Chondrocyte (in vitro differentiated cells): Measurements from ENCODE around the gene COL25A1. TPM values are rescaled to one million over a fixed set of nuclear protein-coding genes. Genes with fewer than 3 reads are reported as not detected.

Source experiments
- DNase-seq: peaks from one replicate; pipeline ENCODE4 v3.0.0; 2021; ENCODE audit warnings: mixed read lengths, low spot score
- H3K27ac Mint-ChIP-seq: one replicate; pipeline ENCODE4 v1.8.0; 2021; ENCODE audit warnings: mild to moderate bottlenecking, moderate library complexity, mixed read lengths; ENCODE audit not compliant: unreplicated experiment
- H3K27me3 Mint-ChIP-seq: 2 replicates; pipeline ENCODE4 v1.8.0; 2021; ENCODE audit warnings: low read depth, mixed read lengths
- H3K36me3 Mint-ChIP-seq: 2 replicates; pipeline ENCODE4 v1.8.0; 2021; ENCODE audit warnings: low read depth, mixed read lengths
- H3K4me1 Mint-ChIP-seq: 2 replicates; pipeline ENCODE4 v1.8.0; 2021; ENCODE audit warnings: low read depth, mild to moderate bottlenecking, mixed read lengths
- H3K4me3 Mint-ChIP-seq: one replicate; pipeline ENCODE4 v1.8.0; 2021; ENCODE audit warnings: mild to moderate bottlenecking, moderate library complexity, mixed read lengths; ENCODE audit not compliant: unreplicated experiment
- H3K9me3 Mint-ChIP-seq: 2 replicates; pipeline ENCODE4 v1.8.0; 2021; ENCODE audit warnings: low read depth, mixed read lengths
- total RNA-seq: library from RNA; stranded (reverse); gene quantifications from 3 replicates; pipeline ENCODE4 v1.2.1, GENCODE V29; 2021
- TF ChIP-seq, protein P1 (sequence below): fragments of 200-600 bp; sonication (generic); IDR thresholded peaks from 2 replicates; pipeline ENCODE4 v1.5.0; 2021; ENCODE audit warnings: antibody characterized with exemption, mild to moderate bottlenecking, moderate library complexity

The COL25A1 gene
- total RNA-seq, 1 donor from 2014 or later: 0.45 TPM

DNA sequence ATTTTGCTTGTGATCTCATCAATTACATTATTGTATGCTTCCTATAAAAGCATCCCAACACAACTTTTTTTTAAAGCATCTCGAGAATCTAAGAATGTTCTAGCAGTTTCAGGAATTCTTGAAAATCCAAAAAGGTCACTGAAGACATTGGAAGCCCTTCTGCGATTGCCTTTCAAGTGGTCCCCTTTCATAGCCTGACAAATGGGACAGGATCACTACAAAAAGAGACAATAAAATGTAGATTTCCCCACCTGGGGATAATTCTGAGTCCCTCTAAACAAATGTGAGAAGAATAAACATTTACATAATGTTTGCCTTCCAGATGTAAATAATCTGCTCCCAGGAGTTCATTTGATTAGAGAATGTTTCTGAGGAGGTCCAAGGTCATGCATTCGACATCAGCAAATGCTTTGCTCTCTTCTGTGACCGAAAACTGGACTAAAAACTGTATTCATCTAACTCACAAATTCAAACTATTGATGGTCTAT lies 116.0 kb downstream of the COL25A1 start:
- Mint-ChIP-seq H3K4me1 (peaks cover 13% of the 10 kb centered on the region), H3K9me3 (no peaks in the 10 kb centered on the region), H3K27ac (no peak overlapping the region), H3K36me3 (no peaks in the 10 kb centered on the region), H3K27me3 (no peaks in the 10 kb centered on the region), H3K4me3 (no peak overlapping the region)
- DNase-seq: no peak
- TF ChIP-seq, protein P1, sequence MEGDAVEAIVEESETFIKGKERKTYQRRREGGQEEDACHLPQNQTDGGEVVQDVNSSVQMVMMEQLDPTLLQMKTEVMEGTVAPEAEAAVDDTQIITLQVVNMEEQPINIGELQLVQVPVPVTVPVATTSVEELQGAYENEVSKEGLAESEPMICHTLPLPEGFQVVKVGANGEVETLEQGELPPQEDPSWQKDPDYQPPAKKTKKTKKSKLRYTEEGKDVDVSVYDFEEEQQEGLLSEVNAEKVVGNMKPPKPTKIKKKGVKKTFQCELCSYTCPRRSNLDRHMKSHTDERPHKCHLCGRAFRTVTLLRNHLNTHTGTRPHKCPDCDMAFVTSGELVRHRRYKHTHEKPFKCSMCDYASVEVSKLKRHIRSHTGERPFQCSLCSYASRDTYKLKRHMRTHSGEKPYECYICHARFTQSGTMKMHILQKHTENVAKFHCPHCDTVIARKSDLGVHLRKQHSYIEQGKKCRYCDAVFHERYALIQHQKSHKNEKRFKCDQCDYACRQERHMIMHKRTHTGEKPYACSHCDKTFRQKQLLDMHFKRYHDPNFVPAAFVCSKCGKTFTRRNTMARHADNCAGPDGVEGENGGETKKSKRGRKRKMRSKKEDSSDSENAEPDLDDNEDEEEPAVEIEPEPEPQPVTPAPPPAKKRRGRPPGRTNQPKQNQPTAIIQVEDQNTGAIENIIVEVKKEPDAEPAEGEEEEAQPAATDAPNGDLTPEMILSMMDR: no peak

DNA sequence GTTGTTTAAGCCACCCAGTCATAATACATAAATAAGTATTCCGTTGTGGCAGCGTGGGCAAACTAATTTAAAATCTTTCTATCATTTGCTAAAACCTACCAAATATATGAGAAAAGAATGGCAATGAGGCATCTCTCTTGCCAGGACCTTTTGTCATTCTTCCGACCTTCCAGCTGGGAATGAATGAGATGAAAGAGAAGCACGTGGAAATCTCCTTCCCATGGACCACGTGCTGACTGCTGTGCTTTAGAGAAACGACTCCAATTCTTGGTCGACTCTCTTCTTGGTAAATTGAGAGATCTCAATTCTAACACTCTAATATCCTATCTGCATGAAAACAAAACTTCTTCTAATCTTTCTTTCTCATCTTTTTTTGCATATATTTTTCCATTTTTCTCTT lies 116.5 kb downstream of the COL25A1 start:
- Mint-ChIP-seq H3K9me3 (no peaks in the 10 kb centered on the region), H3K27me3 (no peaks in the 10 kb centered on the region), H3K4me3 (no peak overlapping the region), H3K27ac (no peak overlapping the region), H3K36me3 (no peaks in the 10 kb centered on the region), H3K4me1 (peaks cover 13% of the 10 kb centered on the region)
- DNase-seq: no peak
- TF ChIP-seq, protein P1: no peak

DNA sequence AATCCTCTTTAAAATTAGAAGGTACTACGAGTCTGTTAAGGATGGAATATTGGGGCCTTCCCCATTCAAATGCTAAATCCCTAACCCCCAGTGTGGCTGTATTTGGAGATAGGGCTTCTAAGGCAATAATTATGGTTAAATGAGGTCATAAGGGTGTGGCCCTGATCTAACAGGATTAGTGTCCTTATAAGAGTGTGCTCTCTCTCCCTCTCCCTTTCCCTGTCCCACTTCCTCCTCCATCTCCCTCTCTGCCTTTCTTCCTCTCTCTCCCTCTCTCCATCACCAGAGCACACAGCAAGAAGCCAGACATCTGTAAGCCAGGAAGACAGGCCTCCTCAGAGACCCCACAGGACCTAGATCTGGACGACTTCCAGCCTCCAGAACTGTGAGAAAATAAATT lies 116.9 kb downstream of the COL25A1 start:
- H3K36me3 Mint-ChIP-seq: no peaks in the 10 kb centered on the region
- no peak for DNase-seq
- H3K27me3 Mint-ChIP-seq: no peaks in the 10 kb centered on the region
- H3K4me3 Mint-ChIP-seq: no peak overlapping the region
- H3K9me3 Mint-ChIP-seq: no peaks in the 10 kb centered on the region
- no peak overlapping the region for H3K27ac Mint-ChIP-seq
- peaks cover 13% of the 10 kb centered on the region for H3K4me1 Mint-ChIP-seq
- TF ChIP-seq, protein P1: no peak

DNA sequence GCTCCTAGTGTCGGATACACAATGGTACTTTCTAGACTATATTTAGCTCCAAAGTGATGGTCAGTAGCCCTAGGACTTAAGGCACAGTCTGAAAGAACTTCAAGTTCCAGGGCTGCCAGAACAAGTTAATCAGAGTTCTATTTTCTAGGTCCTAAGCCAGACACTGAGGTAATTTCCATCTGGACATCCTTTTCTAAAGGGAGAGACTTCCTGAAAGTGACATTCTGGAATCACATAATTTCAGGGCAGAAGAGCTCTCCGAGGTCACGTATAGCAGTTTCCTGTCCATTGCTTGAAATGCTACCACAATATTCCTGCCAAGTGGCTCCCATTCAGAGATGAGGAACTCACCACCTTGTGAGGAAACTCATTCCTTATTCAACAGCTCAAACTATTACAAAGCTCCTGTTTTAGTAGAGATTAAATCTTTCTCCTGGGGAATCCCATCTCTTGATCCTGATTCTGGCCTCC lies 117.9 kb downstream of the COL25A1 start:
- Mint-ChIP-seq H3K4me3 (no peak overlapping the region), H3K27me3 (no peaks in the 10 kb centered on the region), H3K4me1 (peaks cover 13% of the 10 kb centered on the region), H3K36me3 (no peaks in the 10 kb centered on the region), H3K9me3 (no peaks in the 10 kb centered on the region), H3K27ac (no peak overlapping the region)
- TF ChIP-seq, protein P1: no peak
- no peak for DNase-seq

DNA sequence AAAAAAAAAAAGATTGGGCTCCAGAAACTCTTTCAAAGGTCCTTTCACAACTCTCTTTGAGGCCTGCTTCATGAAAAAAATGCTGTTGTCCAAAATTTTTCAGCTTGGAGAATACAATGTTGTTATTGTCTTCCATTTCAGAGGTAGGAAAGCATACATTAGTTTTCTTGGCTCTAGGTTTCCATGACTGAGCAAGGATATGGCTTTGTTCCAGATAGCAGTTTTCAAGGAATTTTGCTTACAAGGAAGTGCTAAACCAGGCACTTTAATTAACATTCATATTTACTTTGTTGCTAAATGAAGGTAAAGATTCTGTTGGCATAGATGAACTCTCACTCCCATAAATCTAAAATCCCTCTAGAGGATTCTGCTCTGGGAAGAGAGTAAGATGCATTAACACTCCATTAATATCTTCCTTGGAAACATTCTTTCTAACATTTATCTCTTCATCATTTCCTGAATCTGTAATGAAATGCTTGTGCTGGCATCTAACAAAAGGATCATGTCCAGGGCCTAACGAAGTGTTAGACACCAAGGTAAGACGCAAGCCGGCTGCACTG lies 118.4 kb downstream of the COL25A1 start:
- H3K27ac Mint-ChIP-seq: no peak overlapping the region
- no peaks in the 10 kb centered on the region for H3K36me3 Mint-ChIP-seq
- H3K4me1 Mint-ChIP-seq: peaks cover 13% of the 10 kb centered on the region
- H3K27me3 Mint-ChIP-seq: no peaks in the 10 kb centered on the region
- TF ChIP-seq, protein P1: no peak
- DNase-seq: no peak
- H3K4me3 Mint-ChIP-seq: no peak overlapping the region
- H3K9me3 Mint-ChIP-seq: no peaks in the 10 kb centered on the region
